MV-4-11 (cell line): ENCODE results near the gene HTR3B.
"Not testable (repeated sequence)": the region's sequence is repeated elsewhere in the genome, so short reads cannot be mapped to it uniquely, and the experiment has no call there.

Experiments used
- DNase-seq: peaks from one replicate; lab custom pipeline; 2025; lab: John Stamatoyannopoulos, UW

The HTR3B gene, protein sequence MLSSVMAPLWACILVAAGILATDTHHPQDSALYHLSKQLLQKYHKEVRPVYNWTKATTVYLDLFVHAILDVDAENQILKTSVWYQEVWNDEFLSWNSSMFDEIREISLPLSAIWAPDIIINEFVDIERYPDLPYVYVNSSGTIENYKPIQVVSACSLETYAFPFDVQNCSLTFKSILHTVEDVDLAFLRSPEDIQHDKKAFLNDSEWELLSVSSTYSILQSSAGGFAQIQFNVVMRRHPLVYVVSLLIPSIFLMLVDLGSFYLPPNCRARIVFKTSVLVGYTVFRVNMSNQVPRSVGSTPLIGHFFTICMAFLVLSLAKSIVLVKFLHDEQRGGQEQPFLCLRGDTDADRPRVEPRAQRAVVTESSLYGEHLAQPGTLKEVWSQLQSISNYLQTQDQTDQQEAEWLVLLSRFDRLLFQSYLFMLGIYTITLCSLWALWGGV

DNA sequence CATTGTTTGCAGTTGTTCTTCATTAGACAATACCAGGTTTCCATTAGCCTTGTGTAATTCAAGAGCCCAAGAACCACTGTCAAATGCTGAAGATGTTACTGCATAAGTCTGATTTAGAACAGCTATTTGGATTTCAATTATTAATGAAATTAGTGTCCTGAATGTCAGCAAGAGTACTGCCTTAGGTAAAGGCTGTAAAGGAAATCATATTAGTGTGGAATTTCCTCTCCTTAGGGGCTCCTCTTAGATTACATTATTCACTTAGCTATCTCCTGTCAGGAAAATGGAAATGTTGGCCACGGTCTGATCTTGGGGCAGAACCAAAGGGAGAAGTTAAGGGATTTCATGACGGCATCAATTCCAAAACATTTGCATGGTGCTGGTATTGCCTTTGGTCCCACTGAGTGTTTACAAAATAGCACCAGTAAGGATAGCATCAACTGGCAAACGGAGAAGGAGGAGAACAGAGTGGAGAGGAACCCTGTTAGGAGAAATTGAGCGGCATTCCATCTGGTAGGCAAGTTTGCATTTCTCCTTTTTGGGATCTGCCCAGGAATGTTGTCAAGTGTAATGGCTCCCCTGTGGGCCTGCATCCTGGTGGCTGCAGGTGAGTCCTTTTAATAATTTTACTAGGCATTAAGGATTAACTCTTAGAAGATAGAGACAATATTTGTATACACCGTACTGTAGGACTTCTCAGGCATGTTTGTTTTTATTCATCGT lies at the start of gene HTR3B:
TSS of gene HTR3B (plus strand) at position 418 of the 723 bp plus-strand sequence. CDS start at position 556, 138 bp downstream.
- DNase-seq, result no peak

DNA sequence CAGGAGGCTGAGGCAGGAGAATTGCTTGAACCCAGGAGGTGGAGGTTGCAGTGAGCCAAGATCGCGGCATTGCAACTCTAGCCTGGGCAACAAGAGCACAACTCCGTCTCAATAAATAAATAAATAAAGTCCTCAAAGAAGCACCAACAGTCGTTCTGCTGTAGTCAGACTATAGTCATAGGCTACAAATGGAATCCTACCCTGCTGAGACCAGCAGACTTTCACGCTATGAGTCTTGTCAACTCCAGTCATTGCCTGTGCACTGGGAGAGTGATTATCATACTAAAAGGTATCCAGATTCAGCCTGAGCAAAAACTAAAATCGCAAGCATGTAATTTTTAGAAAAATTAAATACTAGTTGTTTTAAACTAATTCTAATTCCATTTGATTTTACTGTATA lies 48.8 kb upstream of the HTR3B start:
- DNase-seq, result no peak

DNA sequence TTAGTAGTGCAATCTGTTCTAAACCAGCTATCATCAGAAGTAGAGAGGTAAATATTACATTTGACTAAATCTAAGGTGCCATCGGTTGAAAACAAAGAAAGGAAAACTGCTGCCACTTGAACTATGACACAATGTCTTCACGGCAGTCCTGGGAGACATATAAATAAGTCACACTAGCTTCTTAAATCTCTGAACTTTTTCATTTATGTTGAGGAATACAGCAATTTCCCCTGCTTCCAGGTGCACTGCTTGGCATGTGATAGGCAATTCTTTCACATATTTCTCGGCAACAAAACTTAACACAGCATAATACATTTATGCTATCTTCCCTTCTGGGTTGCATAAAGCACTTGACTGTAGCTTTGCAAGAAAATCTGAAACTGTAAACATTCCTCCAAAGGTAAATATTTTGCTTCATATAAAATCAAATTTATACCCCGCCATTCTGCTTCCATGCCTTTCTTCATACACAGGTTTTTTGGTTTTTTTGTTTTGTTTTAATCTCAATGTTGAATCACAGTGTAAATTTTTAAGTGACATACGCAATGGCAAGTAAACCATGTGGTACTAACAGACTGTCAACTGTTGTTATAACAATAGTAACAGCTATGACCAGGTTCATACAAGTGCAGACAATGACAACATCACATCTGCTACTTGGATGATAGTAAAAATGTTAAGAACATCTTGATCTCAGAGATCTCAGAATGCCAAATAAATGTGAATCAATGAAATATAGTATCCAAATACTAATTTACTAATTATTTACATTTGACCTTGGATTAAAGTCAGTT lies 47.4 kb upstream of the HTR3B start:
- DNase-seq, result no peak

DNA sequence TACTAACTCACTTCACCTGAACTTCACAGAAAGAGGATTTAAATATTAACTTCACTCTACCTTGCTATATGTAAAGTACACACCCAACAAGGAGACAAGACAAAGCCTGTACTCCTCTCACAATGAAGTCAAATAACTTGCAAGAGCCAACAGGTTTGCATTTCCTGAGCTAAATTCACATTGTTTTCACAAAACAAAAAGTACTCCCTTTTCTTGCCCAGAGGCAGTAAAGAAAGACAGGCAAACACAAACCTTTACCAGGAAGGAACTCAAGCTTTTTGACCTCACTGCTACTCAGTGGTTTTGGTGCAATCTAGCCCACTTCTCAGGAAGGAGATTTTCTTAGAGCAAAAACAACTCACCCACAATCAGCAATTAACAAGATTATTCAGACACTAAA lies 44.9 kb upstream of the HTR3B start:
- DNase-seq, result no peak

DNA sequence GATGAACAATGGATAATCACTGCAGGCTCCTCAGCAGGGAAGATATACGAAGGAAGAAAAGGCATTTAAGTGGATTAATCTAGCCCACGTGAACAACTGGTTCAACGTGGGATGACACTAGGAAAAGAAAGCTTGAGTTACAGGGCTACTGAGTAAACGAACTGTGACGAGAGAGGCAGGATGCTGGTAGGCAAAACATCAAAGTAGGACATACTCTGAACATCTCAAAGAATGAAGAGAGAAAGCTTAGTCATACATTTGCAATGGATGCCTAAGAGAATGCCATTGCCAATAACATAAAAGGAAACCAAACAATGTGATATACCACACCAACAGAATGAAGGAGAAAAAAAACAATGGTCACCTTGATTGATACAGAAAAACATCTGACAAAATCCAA lies 42.2 kb upstream of the HTR3B start:
- no peak for DNase-seq

DNA sequence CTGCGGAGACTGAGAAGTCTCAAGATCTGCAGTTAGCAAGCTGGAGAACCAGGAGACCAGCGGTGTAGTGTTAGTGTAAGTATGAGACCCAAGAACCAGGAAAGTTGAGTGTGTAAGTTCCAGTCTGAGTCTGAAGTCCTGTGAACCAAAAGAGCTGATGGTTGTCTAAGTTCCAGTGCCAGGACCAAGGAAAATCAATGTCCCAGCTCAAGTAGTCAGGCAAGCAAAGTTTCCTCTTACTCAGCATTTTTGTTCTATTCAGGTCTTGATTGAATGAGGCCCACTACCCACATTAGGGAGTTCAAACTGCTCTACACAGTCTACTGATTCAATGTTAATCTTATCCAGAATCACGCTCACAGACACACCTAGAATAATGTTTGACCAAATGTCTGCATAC lies 40.2 kb upstream of the HTR3B start:
- DNase-seq, result no peak

DNA sequence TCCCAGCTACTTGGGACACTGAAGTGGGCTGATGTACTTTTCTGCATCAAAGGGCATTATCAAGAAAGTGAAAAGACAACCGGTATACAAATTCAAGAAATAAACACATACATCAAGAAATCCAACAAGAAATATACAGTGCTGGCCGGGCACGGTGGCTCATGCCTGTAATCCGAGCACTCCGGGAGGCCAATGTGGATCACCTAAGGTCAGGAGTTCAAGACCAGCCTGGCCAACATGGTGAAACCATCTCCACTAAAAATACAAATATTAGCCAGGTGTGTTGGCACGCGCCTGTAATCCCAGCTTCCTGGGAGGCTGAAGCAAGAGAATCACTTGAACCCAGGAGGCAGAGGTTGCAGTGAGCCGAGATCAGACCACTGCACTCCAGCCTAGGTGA lies 38.7 kb upstream of the HTR3B start:
- no peak for DNase-seq

DNA sequence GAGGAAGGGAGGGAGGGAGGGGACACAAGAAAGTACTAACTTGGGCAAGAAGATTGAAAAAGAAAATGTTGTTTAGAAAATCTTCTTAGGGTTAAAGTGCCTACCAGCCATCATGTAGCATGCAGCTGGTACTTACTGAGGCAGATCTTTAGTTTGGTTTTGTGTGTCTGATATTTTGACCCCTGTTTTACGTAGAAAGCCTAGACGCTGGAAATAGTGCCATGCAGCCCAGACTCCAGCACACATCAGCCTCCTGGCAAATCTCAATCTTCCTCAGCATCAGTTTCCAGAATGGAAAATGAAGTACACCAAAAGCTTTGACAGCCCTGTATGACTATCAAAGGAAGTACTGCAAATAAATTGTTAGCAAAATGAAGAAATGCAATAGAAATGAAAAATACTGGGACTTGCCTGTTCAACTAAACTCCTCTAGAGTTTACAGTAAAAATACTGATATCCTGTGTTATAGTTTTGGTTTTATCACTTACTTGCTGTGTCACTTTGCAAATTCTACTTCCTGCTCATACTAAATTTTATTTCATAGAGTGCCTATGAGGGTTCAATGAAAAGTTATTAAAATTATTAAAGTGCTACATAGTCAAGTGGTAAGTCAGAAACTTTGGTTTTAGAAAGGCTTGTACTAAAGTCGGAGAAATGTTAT lies 36.6 kb upstream of the HTR3B start:
- no peak for DNase-seq

DNA sequence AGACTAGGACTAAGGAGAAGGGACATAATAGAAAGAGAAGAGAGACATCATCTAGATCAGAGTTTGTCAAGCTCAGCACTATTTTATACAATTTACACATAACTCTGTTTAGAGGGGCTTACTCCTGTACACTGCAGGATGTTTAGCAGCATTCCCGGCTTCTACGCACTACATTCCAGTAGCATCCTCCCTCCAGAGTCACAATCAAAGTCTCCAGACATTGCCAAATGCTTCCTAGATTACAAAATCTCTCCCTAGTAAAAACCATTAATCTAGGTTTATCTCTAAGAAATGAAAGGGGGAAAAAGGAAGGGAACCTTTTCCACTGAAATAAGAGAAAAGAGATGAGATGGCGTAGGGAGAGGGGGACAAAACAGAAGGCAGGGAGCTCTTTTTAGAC lies 33.3 kb upstream of the HTR3B start:
- DNase-seq, result no peak

DNA sequence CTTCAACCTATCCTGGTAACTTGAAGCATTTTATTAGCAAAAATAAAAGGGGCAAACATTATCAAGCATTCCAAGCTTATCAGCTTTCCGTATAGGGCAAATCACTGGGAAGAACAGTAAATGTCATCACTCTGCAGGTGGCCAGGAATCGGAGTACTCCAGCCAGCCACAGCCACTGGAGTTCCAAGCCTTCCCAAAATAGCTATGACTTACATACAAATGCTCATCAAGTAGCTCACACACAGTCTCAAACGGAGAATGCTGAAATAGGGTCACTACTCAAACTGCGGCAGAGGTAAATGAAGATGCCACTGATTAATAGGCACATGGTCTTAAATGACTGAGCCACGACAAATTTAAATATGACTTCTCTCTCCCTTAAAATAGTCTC lies 31.4 kb upstream of the HTR3B start:
- no peak for DNase-seq

DNA sequence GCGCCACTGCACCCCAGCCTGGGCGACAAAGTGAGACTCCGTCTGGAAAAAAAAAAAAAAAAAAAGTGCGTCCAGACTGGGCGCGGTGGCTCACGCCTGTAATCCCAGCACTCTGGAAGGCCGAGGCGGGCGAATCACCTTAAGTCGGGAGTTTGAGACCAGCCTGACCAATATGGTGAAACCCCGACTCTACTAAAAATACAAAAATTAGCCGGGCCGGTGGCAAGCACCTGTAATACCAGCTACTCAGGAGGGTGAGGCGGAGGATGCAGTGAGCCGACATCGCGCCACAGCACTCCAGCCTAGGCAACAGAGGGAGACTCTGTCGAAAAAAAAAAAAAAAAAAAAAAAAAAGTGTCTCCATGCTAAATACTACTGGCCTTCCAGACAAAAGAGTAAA lies 30.5 kb upstream of the HTR3B start:
- no peak for DNase-seq

DNA sequence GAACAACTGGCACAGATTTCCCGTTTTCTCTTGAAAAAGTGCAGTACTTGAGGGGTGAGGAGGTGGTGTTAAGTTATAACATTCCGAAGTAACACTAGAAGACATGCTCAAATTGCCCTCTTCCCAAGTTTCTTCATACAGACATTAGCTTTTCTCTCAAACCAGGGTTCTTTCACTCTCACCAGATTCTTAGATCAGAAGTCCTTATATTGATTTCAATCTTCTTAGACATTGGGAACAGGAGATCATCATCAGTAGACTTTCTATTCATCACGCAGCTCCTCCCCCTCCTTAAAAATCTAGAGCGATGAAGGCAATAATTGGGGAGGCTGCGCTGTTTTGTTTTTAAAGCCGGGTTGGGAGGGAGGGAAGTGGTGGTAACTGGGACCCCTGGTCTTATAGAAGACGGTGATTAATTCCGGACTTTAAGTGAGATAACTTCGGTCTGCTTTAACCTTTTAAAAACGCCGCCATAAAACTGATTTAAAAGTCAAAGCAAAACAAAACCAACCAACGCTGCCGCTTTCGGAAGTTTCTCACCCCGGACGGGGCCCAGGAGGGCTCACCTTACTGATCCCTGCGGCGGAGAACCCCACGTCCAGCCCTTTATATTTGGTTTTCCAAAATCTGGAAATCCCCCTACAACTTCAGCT lies 29.9 kb upstream of the HTR3B start:
- peak; percentile 10 for DNase-seq

DNA sequence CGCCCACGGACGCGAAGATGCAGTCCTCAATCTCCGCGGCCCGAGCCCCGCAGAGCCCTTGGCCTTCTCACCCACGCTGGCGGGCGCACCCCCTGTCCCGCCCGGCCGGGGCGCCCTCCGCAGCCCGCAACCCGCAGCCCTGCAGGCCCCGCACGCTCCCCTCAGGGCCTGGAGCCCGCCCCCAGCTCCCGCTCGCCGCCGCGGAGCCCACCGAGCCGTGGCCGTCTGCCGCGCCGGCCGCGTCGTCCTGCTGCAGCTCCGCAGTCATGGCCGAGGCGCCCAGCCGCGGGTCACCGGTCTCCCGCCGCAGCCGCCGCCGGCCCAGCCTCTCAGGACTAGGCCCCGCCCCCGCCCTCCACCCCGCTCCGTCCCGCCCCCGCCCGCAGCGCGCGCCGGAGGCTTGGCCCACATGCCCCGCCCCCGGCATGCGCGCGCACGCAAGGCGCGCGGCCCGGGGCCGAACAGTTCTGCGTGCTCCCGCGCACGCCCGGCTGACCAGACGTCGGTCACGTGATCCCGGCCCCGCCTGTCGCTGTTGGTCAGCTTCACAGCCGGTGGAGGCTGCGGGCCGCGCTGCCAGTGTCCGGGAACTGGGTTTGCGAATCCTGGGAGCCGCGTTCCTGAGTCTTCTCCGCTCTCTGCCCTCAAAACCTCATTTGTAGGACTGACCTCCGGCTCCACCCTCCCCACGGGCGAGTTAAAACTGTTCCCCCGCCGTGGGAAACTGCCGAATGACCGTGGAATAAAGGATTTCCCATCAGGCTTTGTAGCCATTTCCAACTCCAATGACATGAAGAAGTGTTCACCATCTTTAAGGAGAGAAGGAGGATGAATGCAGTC lies 29.1 kb upstream of the HTR3B start, which contains the start of gene USP28:
TSS of gene USP28 (minus strand) at position 339 of the 840 bp plus-strand sequence. CDS start at position 268, 71 bp downstream.
- peak; percentile 88 for DNase-seq

DNA sequence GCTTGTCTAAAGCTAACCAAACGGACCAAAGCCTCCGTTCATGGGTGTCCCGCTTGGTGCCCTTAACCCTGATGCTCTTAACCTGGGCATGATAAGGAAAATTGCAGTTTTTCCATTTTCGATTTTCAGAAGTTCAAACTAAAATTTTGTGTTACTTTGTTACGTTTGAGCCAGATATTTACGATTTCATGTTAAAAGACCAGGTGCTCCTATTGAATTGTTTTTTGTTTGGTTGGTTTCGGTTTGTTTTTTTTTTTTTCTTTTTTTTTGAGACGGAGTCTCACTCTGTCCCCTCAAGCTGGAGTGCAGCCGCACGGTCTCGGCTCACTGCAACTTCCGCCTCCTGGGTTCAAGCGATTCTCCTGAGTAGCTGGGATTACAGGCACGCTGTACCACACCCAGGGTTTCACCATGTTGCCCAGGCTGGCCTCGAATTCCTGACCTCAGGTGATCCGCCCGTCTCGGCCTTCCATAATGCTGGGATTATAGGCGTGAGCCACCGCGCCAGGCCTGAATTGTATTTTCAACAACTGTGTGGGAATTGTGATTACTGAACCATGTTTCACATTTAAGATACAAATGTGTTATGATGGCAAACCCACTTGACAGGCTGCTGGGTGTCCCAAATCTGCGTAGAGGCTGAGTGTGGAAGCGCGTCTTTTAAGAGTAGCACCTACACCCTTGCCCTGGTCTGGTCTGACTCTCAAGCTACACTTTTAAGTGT lies 28.4 kb upstream of the HTR3B start:
- no peak for DNase-seq

DNA sequence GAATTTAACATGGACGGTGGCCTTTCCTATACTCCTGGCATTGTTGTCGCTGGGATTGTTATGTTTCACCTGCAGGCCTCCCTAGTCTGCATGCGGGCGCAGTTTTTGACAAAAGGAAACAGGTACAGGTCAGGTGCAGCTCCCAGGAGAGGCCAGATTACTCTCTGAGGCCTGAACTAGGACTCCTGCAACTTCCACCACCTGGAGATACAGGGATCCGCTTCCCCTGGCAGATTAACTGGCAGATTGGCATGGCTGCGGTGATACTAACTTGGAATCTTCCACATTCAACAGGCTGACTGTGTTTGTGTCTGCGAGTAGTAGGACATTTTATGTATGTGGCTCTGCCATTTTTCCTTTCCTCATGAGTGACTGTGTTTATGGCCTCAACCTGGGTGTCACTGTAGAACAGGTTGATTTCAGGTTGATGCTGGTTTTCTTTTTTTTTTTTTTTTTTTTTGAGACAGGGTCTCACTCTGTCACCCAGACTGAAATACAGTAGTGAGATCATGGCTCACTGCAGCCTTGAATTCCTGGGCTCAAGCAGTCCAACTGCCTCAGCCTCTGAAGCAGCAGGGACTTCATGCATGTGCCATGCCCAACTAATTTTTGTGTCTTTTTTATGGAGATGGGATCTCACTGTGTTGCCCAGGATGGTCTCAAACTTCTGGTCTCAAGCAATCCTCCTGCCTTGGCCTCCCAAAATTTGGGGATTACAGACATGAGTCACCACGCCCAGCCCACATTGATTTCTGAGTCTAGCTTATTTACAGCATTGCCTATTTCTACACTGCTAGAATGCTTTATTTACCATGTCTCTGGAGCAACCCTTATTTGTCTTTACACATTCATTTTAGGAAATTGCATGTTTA lies 27.6 kb upstream of the HTR3B start:
- DNase-seq, result no peak

DNA sequence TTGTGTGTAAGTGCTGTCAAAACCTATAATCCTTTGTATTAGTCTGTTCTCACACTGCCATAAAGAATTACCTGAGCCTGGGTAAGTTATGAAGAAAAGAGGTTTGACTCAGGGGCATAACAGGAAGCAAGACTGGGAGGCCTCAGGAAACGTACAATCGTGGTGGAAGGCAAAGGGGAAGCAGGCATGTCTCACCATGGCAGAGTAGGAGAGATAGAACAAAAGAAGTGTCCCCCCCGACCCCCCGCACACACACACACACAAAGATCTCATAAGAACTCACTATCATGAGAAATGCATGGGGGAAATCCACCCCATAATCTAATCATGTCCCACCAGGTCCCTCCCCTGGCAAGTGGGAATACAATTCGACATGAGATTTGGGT lies 26.9 kb upstream of the HTR3B start:
- peak; percentile 59 for DNase-seq

DNA sequence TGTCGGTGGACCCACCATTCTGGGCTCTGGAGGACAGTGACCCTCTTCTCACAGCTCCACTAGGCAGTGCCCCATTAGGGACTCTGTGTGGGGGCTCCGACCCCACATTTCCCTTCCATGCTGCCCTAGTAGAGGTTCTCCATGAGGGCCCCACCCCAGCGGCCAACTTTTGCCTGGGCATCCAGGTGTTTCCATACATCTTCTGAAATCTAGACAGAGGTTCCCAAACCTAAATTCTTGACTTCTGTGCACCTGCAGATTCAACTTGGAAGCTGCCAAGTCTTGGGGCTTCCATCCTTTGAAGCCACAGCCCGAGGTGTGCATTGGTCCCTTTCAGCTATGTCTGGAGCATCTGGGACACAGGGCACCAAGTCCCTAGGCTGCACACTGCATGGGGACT lies 25.1 kb upstream of the HTR3B start:
- DNase-seq, result not testable (repeated sequence)

DNA sequence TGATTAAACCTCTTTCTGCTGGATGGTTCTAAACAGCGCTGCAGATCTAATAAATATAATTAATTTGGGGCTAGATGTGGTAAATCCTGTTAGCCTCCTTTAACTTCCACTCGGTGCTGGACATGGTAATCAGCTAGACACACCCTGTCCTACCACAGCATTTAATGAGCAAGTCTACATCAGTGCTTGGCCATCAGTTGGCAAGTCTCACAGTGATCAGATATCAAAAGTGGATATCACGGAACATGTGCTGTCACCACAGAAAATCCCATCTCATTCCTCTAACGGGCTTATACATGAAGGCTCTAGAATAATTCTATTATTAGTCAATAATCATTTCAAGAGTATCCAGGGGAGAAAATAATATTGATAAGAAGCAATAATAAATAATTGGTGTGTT lies 23.6 kb upstream of the HTR3B start:
- DNase-seq, result no peak

DNA sequence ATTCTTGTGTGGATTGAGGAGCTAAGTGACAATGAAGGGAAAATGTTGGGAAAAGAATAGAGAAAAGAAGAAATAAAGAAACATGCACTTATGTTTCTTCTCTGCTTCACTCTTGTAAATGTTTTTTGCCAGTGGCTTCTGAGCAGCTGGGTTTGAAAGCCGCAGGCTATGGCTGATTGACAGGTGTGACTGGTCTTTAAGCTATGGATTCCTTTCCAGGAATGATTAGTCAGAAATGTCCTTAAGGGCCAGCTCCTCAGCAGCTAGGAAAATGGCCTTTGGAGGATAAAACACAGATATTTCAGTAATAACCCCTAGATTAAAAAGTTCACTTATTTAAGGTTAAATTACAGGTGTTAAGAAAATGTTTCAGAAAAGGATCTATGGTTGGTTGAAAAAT lies 22.7 kb upstream of the HTR3B start:
- no peak for DNase-seq
